ENCODE measurements around the gene MTARC2.
"Not testable (repeated sequence)": the region's sequence is repeated elsewhere in the genome, so short reads cannot be mapped to it uniquely, and the experiment has no call there.

Gene MTARC2

DNA sequence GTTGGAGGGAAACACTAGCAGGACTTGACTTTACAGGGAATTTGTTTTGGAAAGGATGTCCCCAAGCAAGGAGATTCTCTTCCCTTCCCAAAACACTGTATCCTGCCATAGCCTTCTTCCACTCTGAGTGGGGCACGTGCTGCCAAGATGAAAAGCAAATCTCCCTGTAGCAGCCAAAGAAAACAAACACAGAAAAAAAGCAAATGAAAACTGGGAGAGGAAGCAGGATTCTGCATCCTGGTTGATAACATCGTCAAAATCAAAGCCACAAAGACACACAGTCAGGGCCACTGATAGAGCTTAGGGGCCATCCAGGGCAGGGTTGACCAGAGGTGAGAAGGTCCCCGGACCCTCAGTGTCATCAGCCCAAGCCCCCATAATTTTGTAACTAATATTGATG lies 16.0 kb upstream of the MTARC2 start:
- in situ Hi-C loops (cut with MboI; ENCODE audit: low sequenced_read_pairs), result no loop called here

DNA sequence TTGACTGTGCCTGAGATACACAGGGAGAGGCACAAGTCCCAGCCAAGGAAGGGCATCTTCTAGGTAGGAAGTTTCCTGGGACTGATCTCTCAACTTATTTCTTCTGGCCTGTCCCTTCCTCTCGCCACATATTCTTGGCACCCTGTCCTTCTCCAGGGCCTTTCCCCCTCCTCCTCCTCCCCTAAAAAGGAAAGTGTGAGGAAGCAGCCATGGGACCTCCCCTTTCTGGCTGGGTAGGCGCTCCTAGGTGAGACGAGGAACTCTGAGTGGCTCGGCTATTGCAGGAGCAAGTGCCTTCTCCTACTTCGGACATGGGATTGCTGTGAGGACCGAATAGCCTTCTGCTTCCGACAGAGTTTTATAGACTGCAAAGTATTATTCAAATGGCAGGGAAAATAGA lies 15.5 kb upstream of the MTARC2 start:
- in situ Hi-C loops (cut with MboI; ENCODE audit: low sequenced_read_pairs), result no loop called here

GRCh38 chr1:220733086-220733601 lies 15.0 kb upstream of the MTARC2 start:
- in situ Hi-C loops (cut with MboI; ENCODE audit: low sequenced_read_pairs), result no loop called here

DNA sequence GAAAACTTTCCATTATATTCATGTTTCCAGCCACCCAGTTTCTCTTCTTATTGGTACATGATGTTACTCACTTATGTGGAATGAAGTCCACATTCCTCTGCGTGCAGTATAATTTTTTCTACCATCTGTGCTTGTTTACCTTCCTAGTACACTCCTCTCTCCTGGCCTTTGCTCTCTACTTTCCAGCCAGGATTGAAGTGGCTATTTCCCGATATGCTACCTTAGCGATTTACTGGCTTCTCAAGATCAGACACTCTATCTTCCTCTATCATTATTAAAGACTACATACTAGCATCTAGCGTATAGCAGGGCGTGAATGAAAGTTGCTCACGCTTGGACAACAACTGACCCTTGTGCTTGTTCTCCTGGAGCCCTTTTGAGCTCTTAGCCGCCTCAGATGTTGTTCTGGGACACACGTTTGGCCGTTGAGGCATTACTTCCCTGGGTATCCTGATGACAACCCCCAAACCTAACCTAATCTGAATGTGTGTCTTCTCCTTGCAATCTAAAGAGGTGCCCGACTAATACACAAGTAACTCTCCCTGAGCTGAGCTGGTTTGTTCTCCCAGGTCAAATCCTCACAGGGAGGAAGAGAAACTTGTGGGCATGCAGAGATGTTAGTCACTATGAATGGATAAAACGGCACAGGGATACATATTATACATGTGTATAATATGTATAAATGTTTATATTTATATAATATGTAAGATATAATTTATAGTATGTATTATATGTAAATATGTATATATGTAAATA lies 13.4 kb upstream of the MTARC2 start:
- in situ Hi-C loops (cut with MboI; ENCODE audit: low sequenced_read_pairs), result no loop called here

DNA sequence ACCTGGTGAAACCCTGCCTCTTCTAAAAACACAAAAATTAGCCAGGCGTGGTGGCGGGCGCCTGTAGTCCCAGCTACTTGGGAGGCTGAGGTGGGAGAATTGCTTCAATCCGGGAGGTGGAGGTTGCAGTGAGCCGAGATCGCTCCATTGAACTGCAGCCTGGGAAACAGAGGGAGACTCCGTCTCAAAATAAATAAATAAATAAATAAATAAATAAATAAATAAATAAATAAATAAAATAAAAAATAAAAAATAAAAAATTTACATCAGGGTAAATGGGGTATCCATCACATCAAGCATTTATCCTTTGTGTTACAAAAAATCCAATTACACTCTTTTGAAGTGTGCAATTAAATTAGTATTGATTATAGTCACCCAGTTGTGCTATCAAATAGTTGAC lies 11.8 kb upstream of the MTARC2 start:
- in situ Hi-C loops (cut with MboI; ENCODE audit: low sequenced_read_pairs), result not testable (repeated sequence)

GRCh38 chr1:220741349-220741748 lies 6.8 kb upstream of the MTARC2 start:
- in situ Hi-C loops (cut with MboI; ENCODE audit: low sequenced_read_pairs), result no loop called here

GRCh38 chr1:220741825-220742224 lies 6.3 kb upstream of the MTARC2 start:
- in situ Hi-C loops (cut with MboI; ENCODE audit: low sequenced_read_pairs), result no loop called here

GRCh38 chr1:220742520-220742919 lies 5.6 kb upstream of the MTARC2 start:
- in situ Hi-C loops (cut with MboI; ENCODE audit: low sequenced_read_pairs), result no loop called here

DNA sequence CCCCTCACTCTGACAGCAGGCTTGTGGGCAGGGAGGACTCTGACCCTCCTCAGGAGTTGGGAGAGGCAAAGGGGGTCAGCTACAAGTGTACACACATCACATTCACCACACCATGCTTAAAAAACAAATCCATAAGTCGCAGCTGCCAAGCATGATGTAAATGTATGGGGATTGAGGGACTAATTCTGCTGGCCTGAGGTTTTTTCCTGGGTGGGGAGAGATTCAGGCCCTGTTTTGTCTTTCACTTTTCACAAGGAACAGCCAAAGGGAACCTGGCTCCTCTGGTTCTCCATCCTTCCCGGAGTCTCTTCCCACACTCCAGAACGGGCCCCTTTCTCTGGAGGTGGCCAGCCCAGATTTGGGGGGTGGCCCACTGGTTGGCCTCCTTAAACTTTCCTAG lies 1.3 kb upstream of the MTARC2 start:
- in situ Hi-C loops (cut with MboI; ENCODE audit: low sequenced_read_pairs), result no loop called here

GRCh38 chr1:220747437-220748088 lies 559 bp upstream of the MTARC2 start:
- in situ Hi-C loops (cut with MboI; ENCODE audit: low sequenced_read_pairs), result no loop called here

- in situ Hi-C loops (cut with MboI; ENCODE audit: low sequenced_read_pairs), result no loop called here
Observed at GRCh38 chr1:220748936-220749335, 814 bp downstream of the MTARC2 start.

DNA sequence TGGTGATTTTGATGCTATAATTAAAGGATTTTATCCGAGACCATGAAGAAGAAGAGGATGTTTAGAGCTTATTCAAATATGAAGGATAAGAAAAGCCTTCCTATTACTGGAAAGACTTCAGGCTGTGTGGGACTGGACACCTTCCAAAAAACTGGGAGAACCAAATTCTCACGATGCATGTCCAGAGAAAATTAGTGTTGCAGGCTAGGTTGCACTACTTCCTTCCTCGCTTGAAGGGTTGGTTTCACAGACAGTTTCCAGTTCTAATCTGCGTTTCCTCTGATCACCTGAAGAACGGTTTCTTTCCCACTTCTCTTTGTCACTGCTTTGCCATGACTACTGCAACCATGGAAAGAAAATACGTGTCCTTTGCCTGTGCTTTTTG lies 2.0 kb downstream of the MTARC2 start:
- in situ Hi-C loops (cut with MboI; ENCODE audit: low sequenced_read_pairs), result no loop called here

- in situ Hi-C loops (cut with MboI; ENCODE audit: low sequenced_read_pairs), result no loop called here
Observed at GRCh38 chr1:220751111-220751510, 3.0 kb downstream of the MTARC2 start.

DNA sequence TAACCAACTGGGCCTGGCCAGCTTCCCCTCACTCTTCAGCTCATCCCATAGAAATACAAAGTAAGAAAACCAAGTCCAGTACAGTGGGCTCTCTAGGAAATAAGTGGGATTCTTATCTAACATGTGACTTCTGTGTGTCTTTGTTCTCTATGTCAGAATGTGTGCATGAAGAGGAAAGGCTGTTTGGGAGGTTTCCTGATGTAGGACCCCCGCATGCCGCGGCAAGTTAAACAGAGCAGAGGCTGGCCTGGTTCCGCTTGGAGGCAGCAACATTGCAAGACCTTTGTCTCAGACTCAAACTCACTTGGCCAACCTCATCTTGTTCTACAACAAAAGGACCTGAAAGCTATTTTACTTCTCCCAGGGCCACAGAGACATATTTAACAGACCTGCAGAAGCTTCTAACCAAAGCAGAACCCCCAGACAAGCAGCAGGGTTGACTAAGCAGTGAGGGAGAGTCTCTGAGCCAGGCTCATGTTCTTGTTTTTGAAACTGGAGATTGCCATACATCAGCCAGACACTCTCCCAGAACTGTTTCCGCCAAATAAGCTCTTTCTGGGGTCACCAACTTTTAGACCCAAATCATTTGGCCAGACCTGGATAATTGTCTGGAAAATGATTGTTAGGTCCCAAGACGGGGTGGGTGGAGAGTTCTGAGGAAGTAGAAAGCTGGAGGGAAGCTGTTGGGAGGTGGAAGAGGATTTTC lies 6.2 kb downstream of the MTARC2 start:
- in situ Hi-C loops (cut with MboI; ENCODE audit: low sequenced_read_pairs), result no loop called here

DNA sequence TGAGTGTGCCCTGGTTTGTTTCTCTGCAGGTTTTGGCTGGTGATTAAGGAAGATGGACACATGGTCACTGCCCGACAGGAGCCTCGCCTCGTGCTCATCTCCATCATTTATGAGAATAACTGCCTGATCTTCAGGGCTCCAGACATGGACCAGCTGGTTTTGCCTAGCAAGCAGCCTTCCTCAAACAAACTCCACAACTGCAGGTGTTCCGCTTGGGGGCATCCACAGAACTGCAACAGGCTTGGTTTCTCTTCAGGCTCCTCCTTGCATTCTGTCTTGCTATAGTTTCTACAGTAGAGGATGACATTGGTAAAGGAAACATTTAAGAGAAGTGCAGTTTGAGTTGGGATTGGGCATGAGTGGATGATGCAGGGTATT lies 6.8 kb downstream of the MTARC2 start:
- in situ Hi-C loops (cut with MboI; ENCODE audit: low sequenced_read_pairs), result no loop called here

DNA sequence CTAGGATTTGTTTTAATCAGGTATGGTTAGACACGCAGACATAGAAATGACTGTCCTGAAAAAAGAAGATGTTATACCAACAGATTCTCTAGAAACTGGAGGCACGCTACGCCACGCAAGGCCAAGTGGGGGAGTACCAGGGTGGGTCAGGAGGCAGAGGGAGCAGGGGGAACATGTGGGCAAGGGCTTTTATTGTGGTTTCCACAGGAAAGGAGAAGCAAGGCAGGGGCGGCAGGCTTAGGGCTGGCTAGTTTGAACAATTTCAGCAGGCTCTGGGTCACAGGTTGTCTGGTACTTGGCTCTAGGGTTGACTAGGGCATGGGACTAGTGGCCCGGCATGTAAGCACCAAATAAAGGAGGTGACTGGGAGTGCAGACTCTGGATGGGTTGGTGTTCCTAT lies 7.2 kb downstream of the MTARC2 start:
- in situ Hi-C loops (cut with MboI; ENCODE audit: low sequenced_read_pairs), result no loop called here

- in situ Hi-C loops (cut with MboI; ENCODE audit: low sequenced_read_pairs), result no loop called here
Observed at GRCh38 chr1:220757441-220757840, 9.3 kb downstream of the MTARC2 start.

GRCh38 chr1:220759147-220759546 lies 11.0 kb downstream of the MTARC2 start:
- in situ Hi-C loops (cut with MboI; ENCODE audit: low sequenced_read_pairs), result no loop called here

DNA sequence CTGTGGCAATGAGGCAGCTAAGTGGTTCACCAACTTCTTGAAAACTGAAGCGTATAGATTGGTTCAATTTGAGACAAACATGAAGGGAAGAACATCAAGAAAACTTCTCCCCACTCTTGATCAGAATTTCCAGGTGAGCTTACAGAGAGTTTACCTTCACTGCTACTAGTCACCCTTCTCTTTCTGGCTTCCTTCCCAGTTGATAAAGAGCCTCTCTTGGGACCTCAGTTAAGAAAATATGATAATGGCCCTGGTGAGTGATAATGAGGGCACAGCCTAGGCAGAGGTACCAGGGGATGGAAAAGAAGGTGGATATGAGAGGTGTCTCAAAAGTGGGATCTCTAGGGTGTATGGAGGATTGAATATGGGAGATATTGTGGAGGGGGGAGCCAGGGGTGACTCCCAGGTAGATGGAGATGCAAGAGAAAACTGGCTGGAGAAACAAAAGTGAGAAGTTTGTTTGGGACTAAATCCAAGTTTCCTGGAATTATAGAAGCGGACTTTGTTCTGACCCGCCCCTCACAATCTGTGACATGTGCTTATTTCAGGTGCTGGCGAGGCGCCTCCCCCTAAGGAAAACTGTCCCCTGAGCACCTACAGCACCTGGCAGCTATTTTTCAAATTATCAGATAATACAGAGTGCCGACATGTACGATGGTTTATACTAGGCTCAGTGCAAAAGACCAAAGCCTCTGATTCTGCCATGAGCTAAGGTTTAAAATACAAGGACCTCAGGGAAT lies 13.7 kb downstream of the MTARC2 start:
- in situ Hi-C loops (cut with MboI; ENCODE audit: low sequenced_read_pairs), result no loop called here

- in situ Hi-C loops (cut with MboI; ENCODE audit: low sequenced_read_pairs), result no loop called here
Observed at GRCh38 chr1:220764757-220765156, 16.6 kb downstream of the MTARC2 start.
